Heart left ventricle (tissue), 16 donors: ENCODE results near the gene CBFA2T3. TPM values are rescaled to one million over a fixed set of nuclear protein-coding genes. Genes with fewer than 3 reads are reported as not detected.

Source experiments
- ATAC-seq, 4 donors: fragments of 200-7000 bp; cut with Tn5 transposase; one replicate each; pipeline ENCODE4 v1.9.1; 2020 to 2022; ENCODE audit warnings: moderate library complexity in 4 of 4, mild to moderate bottlenecking in 3 of 4, moderate number of reproducible peaks in 1 of 4
- DNase-seq, 5 donors: peaks; one replicate each; pipeline ENCODE4 v3.0.0-alpha.2; 2020
- H3K27ac ChIP-seq, 12 donors: fragments of 200-600 bp; sonication (generic) in 4 of 12; one replicate each; pipeline versions ENCODE4 v1.5.0 to v1.8.0; 2016 to 2022; ENCODE audit warnings: mild to moderate bottlenecking in 2 of 12
- H3K27me3 ChIP-seq, 9 donors: fragments of 200-600 bp; sonication (generic) in 2 of 9; one replicate each; pipeline versions ENCODE4 v1.5.1 to v1.8.0; 2016 to 2022; ENCODE audit warnings: mild to moderate bottlenecking in 3 of 9
- H3K36me3 ChIP-seq, 9 donors: fragments of 200-600 bp; sonication (generic) in 2 of 9; one replicate each; pipeline versions ENCODE4 v1.5.0 to v1.8.0; 2018 to 2022; ENCODE audit warnings: mild to moderate bottlenecking in 2 of 9
- H3K4me1 ChIP-seq, 12 donors: fragments of 200-600 bp; sonication (generic) in 4 of 12; one replicate each; pipeline versions ENCODE4 v1.5.0 to v1.8.0; 2016 to 2022; ENCODE audit warnings: mild to moderate bottlenecking in 3 of 12
- H3K4me3 ChIP-seq, 12 donors: fragments of 200-600 bp; sonication (generic) in 4 of 12; one replicate each; pipeline versions ENCODE4 v1.5.0 to v1.8.0; 2017 to 2022; ENCODE audit warnings: mild to moderate bottlenecking in 9 of 12, moderate library complexity in 4 of 12
- H3K9me3 ChIP-seq, 12 donors: fragments of 200-600 bp; sonication (generic) in 4 of 12; one replicate each; pipeline versions ENCODE4 v1.5.0 to v1.8.0; 2016 to 2022; ENCODE audit warnings: mild to moderate bottlenecking in 1 of 12
- CTCF ChIP-seq, 12 donors: fragments of 200-600 bp; sonication (generic) in 4 of 12; IDR thresholded peaks; one replicate each; pipeline versions ENCODE4 v1.5.0 to v1.8.0; 2018 to 2022; ENCODE audit warnings: antibody characterized with exemption in 12 of 12, mild to moderate bottlenecking in 5 of 12
- POLR2A ChIP-seq, 2 donors: fragments of 450-650 bp; IDR thresholded peaks; one replicate each; pipeline ENCODE4 v1.6.1; 2017; ENCODE audit warnings: antibody characterized with exemption in 2 of 2, mild to moderate bottlenecking in 2 of 2, moderate library complexity in 2 of 2
- WGBS, 4 donors: extraction: QIAGEN DNeasy Blood & Tissue Kit in 2 of 4; methylation state at CpG; one replicate each; pipeline versions ENCODE4 v1.1.5 to v1.1.7; 2013 to 2018; 5-methylcytosine and 5-hydroxymethylcytosine counted together
- intact Hi-C, 10 donors: fragments of 100-400 bp; cut with DNase I; formaldehyde crosslinking; loops; one replicate each; pipeline versions ENCODE4 v1.11.1 to v1.14.2; 2022
- polyA plus RNA-seq, 2 donors: library from polyadenylated mRNA; stranded (reverse); fragments of 200-250 nt; gene quantifications; one replicate each; pipeline ENCODE4 v1.2.3, GENCODE V29; 2013
- total RNA-seq, 9 donors: library from RNA; depleted of rRNA in 2 of 9; stranded (reverse); fragments of >200 nt in 2 of 9; fragmentation: NEBNext Ultra II Directional in 3 of 9; extraction: Animal tissue kit (Norgen Biotek cat#: 25700) in 3 of 9; gene quantifications; one replicate each; pipeline versions ENCODE4 v1.1.0 to v1.2.4, GENCODE V29; 2016 to 2023
- donor health status: ischemic (EF 13 %, LVEDD 7.1; RV severe dilation, severe dysfunction).
- donor health status: healthy with polysubstance abuse.
- donor health status: DM: no; HTN: yes; CAD: no.
- donor health status: DM: no; HTN: no; CAD: no.
- donor health status: ischemic (EF 25% LVEDD 6.9; RV normal size, moderate dysfunction).
- donor health status: ischemic (EF 25% LVEDD 5.7; RV mildly dilated, moderate dysfunction).
- donor health status: healthy.
- donor health status: DM: yes; HTN: yes; CAD: no.
- donor health status: ischemic (EF 35%, LVEDD 5.7; RV mildly dilated, moderate dysfunction).
- donor health status: nonischemic (EF 11% LVEDD 7.7; RV severe dilation, severe dysfunction).
- donor health status: DM: yes; HTN: yes; CAD: no.
- donor health status: PGD.
- donor health status: ischemic (EF 29% LVEDD 5.4; RV normal size, mild dysfunction).
- donor health status: nonischemic (EF 23%, LVEDD 6.1; RV moderate dilation, normal function).

The CBFA2T3 gene
- total and polyA plus RNA-seq, 11 donors = 5.0 to 12.0 (median 5.8) TPM

GRCh38 chr16:88844419-88845036 lies 132.5 kb downstream of the CBFA2T3 start:
- no peak for ATAC-seq
- Histone ChIP-seq H3K36me3 (peaks cover 0 to 31% (median 17%) of the 10 kb centered on the region in 9 donors), H3K27me3 (no peaks in the 10 kb centered on the region), H3K9me3 (no peaks in the 10 kb centered on the region), H3K4me3 (no peak overlapping the region), H3K27ac (no peak overlapping the region), H3K4me1 (no peaks in the 10 kb centered on the region)
- TF ChIP-seq CTCF (IDR thresholded peaks at IDR 0.05) = no peak
- intact Hi-C loops = no loop called here
- no peak for DNase-seq
- WGBS, 4 donors = 77 to 86% (median 84%) methylated on average over 11 of the region's 11 CpGs

GRCh38 chr16:88843256-88843655 lies 133.8 kb downstream of the CBFA2T3 start:
- 91 to 95% (median 95%) methylated on average over 19 to 20 of the region's 20 CpGs for WGBS, 4 donors
- Histone ChIP-seq H3K27me3 (no peaks in the 10 kb centered on the region), H3K4me3 (no peak overlapping the region), H3K4me1 (no peaks in the 10 kb centered on the region), H3K27ac (no peak overlapping the region), H3K9me3 (no peaks in the 10 kb centered on the region), H3K36me3 (peaks cover 0 to 43% (median 22%) of the 10 kb centered on the region in 9 donors)
- intact Hi-C loops = no loop called here
- ATAC-seq = no peak
- TF ChIP-seq CTCF (IDR thresholded peaks at IDR 0.05) (no peak), POLR2A (IDR thresholded peaks at IDR 0.05) (no peak)
- DNase-seq = no peak

- DNase-seq (no peak), ATAC-seq (no peak)
- H3K27me3 ChIP-seq = no peaks in the 10 kb centered on the region
- H3K4me1 ChIP-seq = no peaks in the 10 kb centered on the region
- peaks cover 0 to 45% (median 24%) of the 10 kb centered on the region in 9 donors for H3K36me3 ChIP-seq
- no peaks in the 10 kb centered on the region for H3K9me3 ChIP-seq
- no peak overlapping the region for H3K4me3 ChIP-seq
- no peak for TF ChIP-seq POLR2A (IDR thresholded peaks at IDR 0.05)
- TF ChIP-seq CTCF (IDR thresholded peaks at IDR 0.05) = no peak
- H3K27ac ChIP-seq = no peak overlapping the region
- WGBS, 4 donors = 95 to 97% (median 96%) methylated on average over 21 to 25 of the region's 25 CpGs
- intact Hi-C loops = no loop called here
Observed at GRCh38 chr16:88842806-88843205, 134.2 kb downstream of the CBFA2T3 start.

GRCh38 chr16:88842308-88842756 lies 134.7 kb downstream of the CBFA2T3 start:
- 82 to 96% (median 94%) methylated on average over 9 to 15 of the region's 15 CpGs for WGBS, 4 donors
- no peak for TF ChIP-seq CTCF (IDR thresholded peaks at IDR 0.05)
- TF ChIP-seq POLR2A (IDR thresholded peaks at IDR 0.05) = no peak
- Histone ChIP-seq H3K9me3 (no peaks in the 10 kb centered on the region), H3K4me3 (no peak overlapping the region), H3K27me3 (no peaks in the 10 kb centered on the region), H3K27ac (no peak overlapping the region), H3K36me3 (peaks cover 0 to 43% (median 24%) of the 10 kb centered on the region in 9 donors), H3K4me1 (no peaks in the 10 kb centered on the region)
- intact Hi-C loops = no loop called here
- DNase-seq = no peak
- ATAC-seq = no peak
